Activated naive CD4-positive, alpha-beta T cell treated with anti-CD3 and anti-CD28 coated beads, Interleukin-2, amount 10 ng/mL, durations not matched to agents 7 days and 5 days (primary cell): Measurements from ENCODE around the gene NPFFR1.

Experiments
- CTCF ChIA-PET: fragments of 350-600 bp; sonication (Branson Sonifier 250); formaldehyde crosslinking; loops from one replicate; lab custom pipeline; 2021; ENCODE audit warnings: antibody characterized with exemption; lab: Charles Lee
- DNase-seq: peaks from one replicate; pipeline ENCODE4 v3.0.0-alpha.2; 2020
- H3K27ac Mint-ChIP-seq: one replicate; pipeline ENCODE4 v1.8.0; 2021; ENCODE audit warnings: mild to moderate bottlenecking, moderate library complexity, mixed read lengths
- H3K27me3 Mint-ChIP-seq: one replicate; pipeline ENCODE4 v1.8.0; 2021; ENCODE audit warnings: mild to moderate bottlenecking, mixed read lengths
- H3K36me3 Mint-ChIP-seq: one replicate; pipeline ENCODE4 v1.8.0; 2021; ENCODE audit warnings: mixed read lengths
- H3K4me1 Mint-ChIP-seq: one replicate; pipeline ENCODE4 v1.8.0; 2021; ENCODE audit warnings: mixed read lengths
- H3K4me3 Mint-ChIP-seq: one replicate; pipeline ENCODE4 v1.8.0; 2021; ENCODE audit warnings: mild to moderate bottlenecking, moderate library complexity, mixed read lengths
- H3K9me3 Mint-ChIP-seq: one replicate; pipeline ENCODE4 v1.8.0; 2021; ENCODE audit warnings: mixed read lengths

NPFFR1 gene

DNA sequence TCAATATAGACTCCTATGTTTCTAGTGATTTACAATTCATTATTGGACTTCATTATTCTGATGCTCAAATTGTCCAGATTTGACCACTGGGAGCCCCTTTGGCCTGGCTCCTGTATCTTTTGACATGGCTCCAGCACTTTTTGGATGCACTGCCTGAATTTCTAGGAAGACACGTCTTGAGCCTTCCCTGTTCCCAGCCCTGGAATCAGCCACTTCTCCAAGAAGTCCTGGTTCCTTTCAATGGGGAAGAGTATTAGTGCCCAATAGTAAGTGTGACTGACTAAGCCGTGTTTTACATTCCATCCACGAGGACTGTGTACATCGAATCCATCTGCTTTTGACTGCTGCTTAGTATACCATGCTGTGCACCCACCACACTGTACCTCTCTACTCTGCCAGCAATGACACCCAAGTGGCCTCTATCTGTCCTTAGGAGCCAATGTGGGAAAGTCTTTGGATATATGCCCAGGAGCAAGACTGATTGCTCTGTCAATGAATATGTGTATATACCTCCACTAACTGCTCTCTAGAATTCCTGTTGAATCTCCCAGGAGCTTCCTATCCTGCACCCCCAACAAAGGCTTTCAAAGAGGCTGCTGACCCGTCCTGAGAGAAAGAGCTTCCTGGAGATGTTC, 23.2 kb upstream of the NPFFR1 start:
- Mint-ChIP-seq H3K27ac (no peak overlapping the region), H3K9me3 (no peaks in the 10 kb centered on the region), H3K36me3 (no peaks in the 10 kb centered on the region), H3K4me3 (no peak overlapping the region), H3K4me1 (no peaks in the 10 kb centered on the region), H3K27me3 (no peaks in the 10 kb centered on the region)
- CTCF ChIA-PET: interaction anchor here (0.8 kb wide), 1 partner anchor 9 kb away, joined by 3 read pairs; no protein-coding TSS in a partner anchor
- no peak for DNase-seq

DNA sequence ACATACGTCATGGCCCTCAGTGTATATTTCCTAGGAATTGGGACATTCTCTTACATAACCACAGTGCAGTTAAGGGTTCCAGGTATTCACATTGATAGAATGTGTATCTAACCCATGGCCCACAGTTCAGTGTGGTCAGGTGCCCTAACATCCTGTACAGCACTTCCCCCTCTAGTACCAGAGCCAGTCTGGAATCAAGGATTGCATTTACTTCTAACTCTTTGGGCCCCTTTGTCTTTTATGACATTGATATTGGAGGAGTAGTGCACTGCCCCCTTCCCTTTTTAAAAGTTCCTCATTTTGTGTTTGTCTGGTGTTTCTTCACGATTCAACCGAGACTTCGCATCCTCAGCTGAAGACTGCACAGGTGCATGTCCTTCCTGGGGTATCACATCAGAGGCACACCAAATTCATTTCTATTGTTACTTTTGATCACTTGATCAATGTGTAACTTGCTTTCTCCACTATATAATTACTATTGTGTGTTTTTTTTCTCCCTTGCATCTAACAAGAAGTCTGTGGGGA, 22.4 kb upstream of the NPFFR1 start:
- no peaks in the 10 kb centered on the region for H3K4me1 Mint-ChIP-seq
- no peaks in the 10 kb centered on the region for H3K36me3 Mint-ChIP-seq
- DNase-seq: no peak
- no peaks in the 10 kb centered on the region for H3K9me3 Mint-ChIP-seq
- no peak overlapping the region for H3K27ac Mint-ChIP-seq
- H3K27me3 Mint-ChIP-seq: no peaks in the 10 kb centered on the region
- CTCF ChIA-PET: interaction anchor here (0.7 kb wide), 1 partner anchor 213 kb away, joined by 3 read pairs; no protein-coding TSS in a partner anchor
- H3K4me3 Mint-ChIP-seq: no peak overlapping the region

DNA sequence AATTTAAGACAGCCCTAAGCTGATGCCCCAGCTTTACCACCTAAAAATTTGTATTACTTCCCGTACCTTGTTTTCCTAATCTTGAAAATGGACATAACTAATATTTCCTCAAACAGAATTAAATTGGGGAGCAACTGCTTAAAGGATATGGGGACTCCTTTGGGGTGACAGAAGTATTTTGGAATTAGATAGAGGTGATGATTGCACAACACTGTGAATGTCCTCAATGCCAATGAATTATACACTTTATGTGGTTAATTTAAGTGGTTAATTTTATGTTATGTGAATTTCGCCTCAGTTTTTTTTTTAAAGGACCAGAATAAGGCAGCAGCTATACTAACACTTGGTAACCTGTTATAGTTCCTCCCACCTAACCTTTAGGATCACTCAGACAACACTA, 19.9 kb upstream of the NPFFR1 start:
- Mint-ChIP-seq H3K4me3 (no peak overlapping the region), H3K27ac (no peak overlapping the region), H3K36me3 (no peaks in the 10 kb centered on the region), H3K27me3 (no peaks in the 10 kb centered on the region), H3K4me1 (no peaks in the 10 kb centered on the region), H3K9me3 (no peaks in the 10 kb centered on the region)
- DNase-seq: no peak
- CTCF ChIA-PET: interaction anchor here (0.5 to 1.3 kb wide), 2 partner anchors 61 to 755 kb away, joined by 3 to 4 read pairs; no protein-coding TSS in a partner anchor

DNA sequence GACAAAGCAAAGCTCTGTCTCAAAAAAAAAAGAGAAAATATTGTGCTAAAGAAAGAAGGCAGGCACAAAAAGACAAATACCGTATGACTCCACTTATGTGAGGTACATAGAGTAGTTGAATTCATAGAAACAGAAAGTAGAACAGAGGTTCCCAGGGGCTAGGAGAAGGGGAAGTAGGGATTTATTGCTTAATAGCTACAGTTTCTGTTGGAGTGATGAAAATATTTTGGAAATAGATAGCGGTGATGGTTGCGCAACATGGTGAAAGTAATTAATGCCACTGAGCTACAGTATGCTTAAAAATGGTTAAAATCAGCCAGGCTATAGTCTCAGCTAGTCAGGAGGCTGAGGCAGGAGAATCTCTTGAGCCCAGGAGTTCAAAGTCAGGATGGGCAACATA, 18.5 kb upstream of the NPFFR1 start:
- no peak for DNase-seq
- Mint-ChIP-seq H3K9me3 (no peaks in the 10 kb centered on the region), H3K36me3 (no peaks in the 10 kb centered on the region), H3K27me3 (no peaks in the 10 kb centered on the region), H3K4me3 (no peak overlapping the region), H3K27ac (no peak overlapping the region), H3K4me1 (no peaks in the 10 kb centered on the region)
- CTCF ChIA-PET: no interaction called here

DNA sequence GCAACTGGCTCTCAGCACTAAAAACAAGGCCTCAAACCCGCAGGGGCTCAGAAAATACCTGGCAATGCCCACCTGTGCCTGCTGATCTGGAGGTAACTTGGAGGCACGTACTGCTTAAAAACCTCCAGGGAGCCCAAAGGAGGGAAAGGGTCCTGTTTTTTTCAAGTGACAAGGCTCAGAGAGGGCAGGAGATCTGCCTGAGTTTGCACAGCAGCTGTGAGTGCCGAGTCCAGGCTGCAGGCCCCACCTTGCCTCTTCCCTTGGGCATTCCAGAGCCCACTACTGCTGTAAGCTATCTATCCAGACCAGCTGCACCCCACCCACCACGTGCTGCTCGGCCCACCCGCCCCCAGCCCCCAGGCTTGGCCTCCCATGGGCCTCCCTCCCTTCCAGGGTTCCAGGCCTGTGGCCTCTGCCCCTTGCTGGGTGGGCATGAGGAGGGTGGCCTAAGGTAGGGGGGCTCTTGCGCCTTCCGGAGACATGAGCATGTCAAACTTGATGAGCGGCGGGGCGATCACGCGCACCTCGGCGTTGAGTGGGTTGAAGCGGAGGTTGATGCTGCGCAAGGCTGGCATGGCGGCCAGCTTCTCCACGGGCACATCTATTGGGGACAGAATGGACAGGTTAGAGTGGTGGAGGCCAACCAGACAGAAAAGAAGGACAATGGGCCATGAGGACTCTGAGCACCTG, 17.2 kb upstream of the NPFFR1 start:
- CTCF ChIA-PET: no interaction called here
- H3K4me1 Mint-ChIP-seq: peaks cover 10% of the 10 kb centered on the region
- H3K27me3 Mint-ChIP-seq: no peaks in the 10 kb centered on the region
- DNase-seq: no peak
- H3K4me3 Mint-ChIP-seq: no peak overlapping the region
- no peaks in the 10 kb centered on the region for H3K9me3 Mint-ChIP-seq
- no peak overlapping the region for H3K27ac Mint-ChIP-seq
- no peaks in the 10 kb centered on the region for H3K36me3 Mint-ChIP-seq

DNA sequence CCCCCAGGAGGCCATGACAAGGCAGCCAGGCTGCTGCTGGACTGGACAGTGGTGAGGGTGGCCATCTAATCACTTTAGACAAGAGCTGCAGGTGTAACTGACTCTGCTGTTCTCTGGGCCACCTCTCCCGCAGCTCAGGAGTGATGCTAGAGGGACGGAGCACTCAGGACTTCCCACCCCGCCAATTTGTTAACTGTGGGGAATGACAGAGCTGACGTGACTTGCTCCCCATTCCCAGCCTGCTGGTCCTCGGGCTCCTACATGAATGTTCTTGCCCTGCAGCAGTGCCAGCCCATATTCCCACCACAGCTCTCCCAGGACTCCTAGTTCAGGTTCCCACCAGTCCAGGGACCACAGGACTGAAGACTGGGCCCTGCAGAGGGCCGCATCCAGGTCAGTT, 16.7 kb upstream of the NPFFR1 start:
- CTCF ChIA-PET: no interaction called here
- DNase-seq: no peak
- Mint-ChIP-seq H3K36me3 (no peaks in the 10 kb centered on the region), H3K4me3 (no peak overlapping the region), H3K27ac (no peak overlapping the region), H3K4me1 (peaks cover 10% of the 10 kb centered on the region), H3K9me3 (no peaks in the 10 kb centered on the region), H3K27me3 (no peaks in the 10 kb centered on the region)

DNA sequence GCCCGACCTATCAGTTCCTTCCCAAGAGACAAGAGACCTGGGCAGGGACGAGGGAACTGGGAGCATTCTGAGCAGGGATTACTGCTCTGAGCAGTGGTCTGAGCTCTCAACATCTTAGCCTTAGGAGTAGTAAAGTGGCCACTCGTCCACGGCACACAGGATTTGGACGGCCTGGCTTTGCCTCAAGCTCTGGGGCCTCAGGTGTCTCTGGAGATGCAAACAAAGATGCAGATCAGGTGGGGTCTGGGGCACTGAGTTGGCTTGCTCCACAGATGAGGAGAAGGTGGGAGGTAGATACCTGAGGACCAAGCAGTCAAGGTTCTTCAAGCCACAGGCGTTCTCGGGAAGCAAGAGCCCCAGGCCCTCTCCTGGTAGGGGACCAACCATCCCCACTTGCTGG, 16.1 kb upstream of the NPFFR1 start:
- Mint-ChIP-seq H3K4me3 (no peak overlapping the region), H3K36me3 (no peaks in the 10 kb centered on the region), H3K27ac (no peak overlapping the region), H3K4me1 (peaks cover 10% of the 10 kb centered on the region), H3K27me3 (no peaks in the 10 kb centered on the region), H3K9me3 (no peaks in the 10 kb centered on the region)
- CTCF ChIA-PET: no interaction called here
- DNase-seq: no peak

DNA sequence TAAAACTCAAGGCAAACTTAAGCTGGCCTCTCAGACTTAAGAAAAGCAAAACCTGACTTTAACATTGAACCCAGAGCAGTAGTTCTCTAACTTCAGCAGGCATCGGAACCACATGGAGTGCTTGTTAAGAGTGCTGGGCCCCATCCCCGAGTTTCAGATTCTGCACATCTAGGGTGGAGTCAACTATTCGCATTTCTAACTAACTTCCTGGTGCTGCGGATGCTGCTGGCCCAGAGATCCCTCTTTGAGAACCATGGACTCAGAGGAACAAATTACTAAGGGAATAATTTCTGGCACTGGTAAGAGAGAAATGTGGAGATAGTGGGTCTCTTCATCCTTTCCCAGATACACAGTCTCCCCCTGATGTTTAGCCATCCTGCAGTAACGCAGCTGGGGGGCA, 14.6 kb upstream of the NPFFR1 start:
- Mint-ChIP-seq H3K27ac (no peak overlapping the region), H3K4me3 (no peak overlapping the region), H3K9me3 (no peaks in the 10 kb centered on the region), H3K27me3 (no peaks in the 10 kb centered on the region), H3K36me3 (no peaks in the 10 kb centered on the region), H3K4me1 (peaks cover 10% of the 10 kb centered on the region)
- DNase-seq: no peak
- CTCF ChIA-PET: interaction anchor here (0.8 to 1.0 kb wide), 2 partner anchors 9 to 65 kb away, joined by 3 read pairs; no protein-coding TSS in a partner anchor

DNA sequence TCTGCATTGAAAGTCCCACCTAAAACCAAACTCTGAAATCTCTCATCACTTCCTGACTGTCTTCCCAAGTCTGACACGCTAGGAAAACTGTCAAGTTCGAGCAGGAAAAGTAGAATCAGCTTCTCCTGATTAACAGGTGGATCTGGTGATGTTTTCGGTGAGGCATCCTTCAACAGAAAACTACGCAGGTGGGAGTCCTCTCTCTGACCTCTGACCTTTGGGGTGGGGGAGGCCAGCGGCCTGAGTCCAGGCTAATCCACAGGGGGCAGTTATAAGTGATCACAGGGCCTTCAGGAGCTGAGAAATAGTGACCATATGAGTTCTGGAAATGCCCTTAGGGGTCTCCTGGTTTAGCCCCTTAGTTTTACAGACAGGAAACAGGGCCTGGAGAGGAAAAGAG, 13.4 kb upstream of the NPFFR1 start:
- DNase-seq: no peak
- no peaks in the 10 kb centered on the region for H3K36me3 Mint-ChIP-seq
- no peak overlapping the region for H3K27ac Mint-ChIP-seq
- no peaks in the 10 kb centered on the region for H3K9me3 Mint-ChIP-seq
- no peaks in the 10 kb centered on the region for H3K27me3 Mint-ChIP-seq
- no peak overlapping the region for H3K4me3 Mint-ChIP-seq
- peaks cover 10% of the 10 kb centered on the region for H3K4me1 Mint-ChIP-seq
- CTCF ChIA-PET: interaction anchor here (1.0 kb wide), 1 partner anchor 10 kb away, joined by 3 read pairs; no protein-coding TSS in a partner anchor

DNA sequence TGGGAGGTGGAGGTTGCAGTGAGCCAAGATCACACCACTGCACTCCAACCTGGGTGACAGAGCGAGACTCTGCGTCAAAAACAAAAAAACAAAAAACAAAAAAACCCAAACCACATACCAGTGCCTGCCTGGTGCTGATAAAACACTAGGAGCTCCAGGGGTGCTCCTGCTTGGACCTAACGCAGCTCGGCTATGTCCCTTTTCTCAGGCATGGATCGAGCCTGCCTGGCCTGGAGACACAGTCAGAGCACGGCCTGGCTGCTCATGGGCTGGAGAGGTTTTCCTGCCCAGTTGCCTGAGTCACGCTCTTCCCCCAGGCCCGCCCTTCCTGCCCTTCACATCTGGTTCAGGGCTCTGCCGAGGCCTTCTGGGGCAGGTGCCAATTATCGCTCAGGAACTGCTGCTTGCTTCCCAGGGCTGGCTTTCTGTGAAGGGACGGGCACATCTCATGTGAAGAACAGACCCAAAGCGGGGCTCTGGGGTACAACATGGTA, 12.6 kb upstream of the NPFFR1 start:
- Mint-ChIP-seq H3K27ac (no peak overlapping the region), H3K9me3 (no peaks in the 10 kb centered on the region), H3K27me3 (no peaks in the 10 kb centered on the region), H3K36me3 (no peaks in the 10 kb centered on the region), H3K4me1 (peaks cover 10% of the 10 kb centered on the region), H3K4me3 (no peak overlapping the region)
- CTCF ChIA-PET: no interaction called here
- no peak for DNase-seq

DNA sequence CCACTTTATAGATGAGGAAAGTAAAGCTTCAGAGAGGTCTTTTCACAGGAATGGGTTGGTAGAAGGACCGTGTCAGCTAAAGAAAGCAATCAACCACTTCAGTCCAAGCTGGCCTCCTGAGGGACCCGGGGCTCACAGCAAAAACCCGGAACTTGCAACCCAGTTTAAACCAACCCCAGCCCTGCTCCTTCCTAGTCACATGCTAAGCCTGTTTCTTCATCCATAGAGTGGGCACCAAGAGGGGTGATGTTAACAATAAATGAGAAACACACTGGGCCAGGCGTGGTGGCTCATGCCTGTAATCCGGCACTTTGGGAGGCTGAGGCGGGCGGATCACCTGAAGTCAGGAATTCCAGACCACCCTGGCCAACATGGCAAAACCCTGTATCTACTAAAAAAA, 12.1 kb upstream of the NPFFR1 start:
- Mint-ChIP-seq H3K4me3 (no peak overlapping the region), H3K27ac (no peak overlapping the region), H3K36me3 (no peaks in the 10 kb centered on the region), H3K9me3 (no peaks in the 10 kb centered on the region), H3K27me3 (no peaks in the 10 kb centered on the region), H3K4me1 (peaks cover 10% of the 10 kb centered on the region)
- CTCF ChIA-PET: no interaction called here
- DNase-seq: no peak

DNA sequence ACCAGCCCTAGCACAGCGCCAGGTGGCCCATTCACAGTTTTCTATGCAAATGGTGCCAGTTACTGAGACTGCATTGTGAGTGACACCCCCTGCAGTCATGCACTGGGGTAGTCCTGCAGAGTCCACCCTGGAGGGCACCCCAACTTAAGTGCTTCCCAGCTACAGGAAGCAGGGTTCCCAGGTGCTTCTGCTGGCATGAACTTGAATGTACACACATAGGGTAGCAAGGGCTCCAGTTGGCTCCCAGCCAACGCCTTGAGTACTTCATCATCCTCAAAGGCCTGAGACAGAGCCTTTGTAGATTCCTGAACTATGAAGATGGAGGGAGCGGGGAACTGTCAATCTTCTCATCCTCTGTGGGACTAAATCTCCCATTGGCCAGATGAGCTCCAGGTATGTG, 11.5 kb upstream of the NPFFR1 start:
- Mint-ChIP-seq H3K36me3 (no peaks in the 10 kb centered on the region), H3K27ac (no peak overlapping the region), H3K4me3 (no peak overlapping the region), H3K27me3 (no peaks in the 10 kb centered on the region), H3K9me3 (no peaks in the 10 kb centered on the region), H3K4me1 (peaks cover 10% of the 10 kb centered on the region)
- CTCF ChIA-PET: no interaction called here
- DNase-seq: no peak

DNA sequence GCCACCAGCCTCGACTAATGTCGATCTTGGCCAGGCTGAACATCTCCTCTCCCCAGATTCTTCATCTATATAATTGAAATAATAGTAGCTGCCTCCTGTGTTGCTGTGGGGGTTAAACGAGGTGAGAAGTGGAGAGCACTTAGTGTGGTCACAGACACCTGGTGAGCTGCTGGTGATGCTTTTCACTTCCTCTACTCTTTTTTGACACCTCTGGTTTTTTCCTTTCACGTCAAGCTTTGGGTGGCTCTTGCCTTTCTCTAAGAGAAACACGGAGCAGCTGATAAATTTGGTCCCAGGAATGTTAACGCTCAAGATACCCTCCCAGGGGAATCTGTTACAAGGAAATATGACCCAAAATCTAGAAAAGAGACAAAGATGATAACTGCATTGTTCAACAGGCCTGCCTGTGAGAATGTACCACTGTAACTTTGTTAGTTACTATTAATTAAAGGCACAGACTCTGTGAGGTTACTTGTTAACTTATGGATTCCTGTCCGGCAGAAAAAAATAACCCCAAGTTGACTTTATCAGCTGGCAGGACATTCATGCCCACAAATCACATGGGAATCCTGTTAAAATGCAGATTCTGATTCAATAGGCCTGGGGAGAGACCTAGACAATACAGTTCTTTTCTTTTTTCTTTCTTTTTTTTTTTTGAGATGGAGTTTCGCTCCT, 9.5 kb upstream of the NPFFR1 start:
- Mint-ChIP-seq H3K36me3 (no peaks in the 10 kb centered on the region), H3K27ac (no peak overlapping the region), H3K4me1 (peaks cover 10% of the 10 kb centered on the region), H3K9me3 (no peaks in the 10 kb centered on the region), H3K27me3 (peaks cover 14% of the 10 kb centered on the region), H3K4me3 (no peak overlapping the region)
- CTCF ChIA-PET: interaction anchor here (1.2 to 1.9 kb wide), 2 partner anchors 21 to 71 kb away, joined by 4 to 5 read pairs; no protein-coding TSS in a partner anchor
- no peak for DNase-seq

DNA sequence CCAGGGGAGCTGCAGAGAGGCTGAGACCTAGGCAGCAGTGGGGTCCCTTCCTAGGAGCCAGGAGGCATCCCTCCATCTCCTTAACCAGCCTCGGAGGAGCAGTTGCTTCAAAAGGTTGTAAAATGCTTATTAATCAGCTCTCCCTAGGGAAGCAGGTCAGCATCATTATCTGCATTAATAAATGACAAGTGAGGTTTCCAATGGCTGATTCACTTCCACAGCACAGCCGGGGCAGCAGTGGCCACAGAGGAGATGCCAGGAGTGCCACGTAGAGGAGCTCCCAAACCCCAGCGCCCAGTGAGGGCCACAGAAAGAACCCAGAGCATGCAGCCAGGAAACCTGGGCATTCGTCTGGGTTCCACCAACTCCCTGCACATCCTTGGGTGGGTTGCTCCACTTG, 8.2 kb upstream of the NPFFR1 start:
- Mint-ChIP-seq H3K9me3 (no peaks in the 10 kb centered on the region), H3K27me3 (peaks cover 24% of the 10 kb centered on the region), H3K4me1 (peaks cover 7% of the 10 kb centered on the region), H3K27ac (no peak overlapping the region), H3K36me3 (no peaks in the 10 kb centered on the region), H3K4me3 (no peak overlapping the region)
- CTCF ChIA-PET: interaction anchor here (0.9 kb wide), 1 partner anchor 17 kb away, joined by 3 read pairs; no protein-coding TSS in a partner anchor
- DNase-seq: no peak
